HepG2 (cell line): ENCODE data around the gene NBL1. TPM values are rescaled to one million over a fixed set of nuclear protein-coding genes. Genes with fewer than 3 reads are reported as not detected.
A peak's percentile ranks its signal among the peaks of the same experiment; 100 is the strongest.

Source experiments
- ASH2L ChIP-seq: fragments of 300-600, 200-600 bp; sonication (generic); IDR thresholded peaks from 2 replicates; pipeline ENCODE4 v1.7.0; 2017; ENCODE audit warnings: low read depth, mild to moderate bottlenecking, moderate library complexity, mixed read lengths, low read length; ENCODE audit not compliant: insufficient read length
- NCOA1 ChIP-seq: sonication (generic); formaldehyde crosslinking; IDR thresholded peaks from 2 replicates; pipeline ENCODE4 v1.9.0; 2021; ENCODE audit warnings: missing genetic modification reagents
- ONECUT2 ChIP-seq: sonication (generic); formaldehyde crosslinking; IDR thresholded peaks from 2 replicates; pipeline ENCODE4 v1.4.0; 2020; ENCODE audit warnings: missing genetic modification reagents
- PITX1 ChIP-seq: sonication (generic); formaldehyde crosslinking; IDR thresholded peaks from 2 replicates; pipeline ENCODE4 v1.5.1; 2020; ENCODE audit warnings: mild to moderate bottlenecking, missing genetic modification reagents
- RORA ChIP-seq: sonication (generic); formaldehyde crosslinking; IDR thresholded peaks from 2 replicates; pipeline ENCODE4 v1.5.0; 2020; ENCODE audit warnings: mild to moderate bottlenecking, missing genetic modification reagents, moderate library complexity
- SMC3 ChIP-seq: IDR thresholded peaks from 2 replicates; pipeline ENCODE4 v1.6.1; 2011; ENCODE audit warnings: low read length, improper control_type of control experiment
- TEAD2 ChIP-seq: sonication (generic); formaldehyde crosslinking; IDR thresholded peaks from 2 replicates; pipeline ENCODE4 v1.9.0; 2021; ENCODE audit warnings: missing genetic modification reagents
- ZNF124 ChIP-seq: sonication (generic); formaldehyde crosslinking; IDR thresholded peaks from 2 replicates; pipeline ENCODE4 v1.4.0; 2020; ENCODE audit warnings: missing genetic modification reagents
- ZNF205 ChIP-seq: IDR thresholded peaks from 2 replicates; pipeline ENCODE4 v1.6.1; 2018; ENCODE audit warnings: missing biosample characterization, missing genetic modification reagents
- ZNF225 ChIP-seq: sonication (generic); formaldehyde crosslinking; IDR thresholded peaks from 2 replicates; pipeline ENCODE4 v1.4.0; 2020; ENCODE audit warnings: mild to moderate bottlenecking, missing genetic modification reagents
- ZNF337 ChIP-seq: sonication (generic); formaldehyde crosslinking; IDR thresholded peaks from 2 replicates; pipeline ENCODE4 v1.5.1; 2020; ENCODE audit warnings: missing genetic modification reagents, low read depth, mild to moderate bottlenecking, borderline replicate concordance
- ZNF441 ChIP-seq: sonication (generic); formaldehyde crosslinking; IDR thresholded peaks from 2 replicates; pipeline ENCODE4 v1.7.0; 2021; ENCODE audit warnings: missing genetic modification reagents, borderline replicate concordance
- ZNF556 ChIP-seq: sonication (generic); formaldehyde crosslinking; IDR thresholded peaks from 2 replicates; pipeline ENCODE4 v1.4.0; 2020; ENCODE audit warnings: mild to moderate bottlenecking, missing genetic modification reagents, borderline replicate concordance
- ZNF614 ChIP-seq: IDR thresholded peaks from 2 replicates; pipeline ENCODE4 v1.6.1; 2018; ENCODE audit warnings: missing biosample characterization, missing genetic modification reagents, inconsistent platforms, borderline replicate concordance
- ZNF768 ChIP-seq: sonication (generic); formaldehyde crosslinking; IDR thresholded peaks from 2 replicates; pipeline ENCODE4 v1.4.0; 2020; ENCODE audit warnings: missing genetic modification reagents
- ZZZ3 ChIP-seq: sonication (generic); formaldehyde crosslinking; IDR thresholded peaks from 2 replicates; pipeline ENCODE4 v1.4.0; 2020; ENCODE audit warnings: missing genetic modification reagents, mild to moderate bottlenecking, borderline replicate concordance
- polyA plus RNA-seq, 8 experiments: library from polyadenylated mRNA; depleted of rRNA in 3 of 8; stranded (reverse) in 7 of 8; unstranded in 1 of 8; fragments of >200 nt; fragmentation: Illumina TruSeq in 4 of 8; extraction: Trizol in 4 of 8; gene quantifications; 2 replicates each; pipeline versions ENCODE4 v1.2.1 to v1.2.3, GENCODE V29; 2011 to 2016; ENCODE audit warnings: low read depth in 4 of 8, missing spikeins in 1 of 8, mixed read lengths in 1 of 8; ENCODE audit not compliant: insufficient read depth in 1 of 8
- total RNA-seq, 5 experiments: library from RNA; depleted of rRNA; stranded (reverse); fragments of >200 nt; fragmentation: Illumina TruSeq; extraction: Trizol; gene quantifications; 2 replicates each; pipeline ENCODE4 v1.2.3, GENCODE V29; 2016; ENCODE audit warnings: low read depth in 1 of 5
- TF ChIP-seq, protein P1 (sequence below): sonication (generic); formaldehyde crosslinking; IDR thresholded peaks from 2 replicates; pipeline ENCODE4 v1.4.0; 2020; ENCODE audit warnings: missing genetic modification reagents
- TF ChIP-seq, protein P2 (sequence below): sonication (generic); formaldehyde crosslinking; IDR thresholded peaks from 2 replicates; pipeline ENCODE4 v1.5.0; 2020; ENCODE audit warnings: mild to moderate bottlenecking, missing genetic modification reagents, borderline replicate concordance
- TF ChIP-seq, protein P3 (sequence below): sonication (generic); formaldehyde crosslinking; IDR thresholded peaks from 2 replicates; pipeline ENCODE4 v1.5.0; 2020; ENCODE audit warnings: missing genetic modification reagents, mild to moderate bottlenecking, borderline replicate concordance

NBL1 gene
- total and polyA plus RNA-seq, 2 of the 13 experiments (the other 11 are each of a cell fraction or from before 2014, with no cell fraction given): 2.7 to 13.8 TPM

DNA sequence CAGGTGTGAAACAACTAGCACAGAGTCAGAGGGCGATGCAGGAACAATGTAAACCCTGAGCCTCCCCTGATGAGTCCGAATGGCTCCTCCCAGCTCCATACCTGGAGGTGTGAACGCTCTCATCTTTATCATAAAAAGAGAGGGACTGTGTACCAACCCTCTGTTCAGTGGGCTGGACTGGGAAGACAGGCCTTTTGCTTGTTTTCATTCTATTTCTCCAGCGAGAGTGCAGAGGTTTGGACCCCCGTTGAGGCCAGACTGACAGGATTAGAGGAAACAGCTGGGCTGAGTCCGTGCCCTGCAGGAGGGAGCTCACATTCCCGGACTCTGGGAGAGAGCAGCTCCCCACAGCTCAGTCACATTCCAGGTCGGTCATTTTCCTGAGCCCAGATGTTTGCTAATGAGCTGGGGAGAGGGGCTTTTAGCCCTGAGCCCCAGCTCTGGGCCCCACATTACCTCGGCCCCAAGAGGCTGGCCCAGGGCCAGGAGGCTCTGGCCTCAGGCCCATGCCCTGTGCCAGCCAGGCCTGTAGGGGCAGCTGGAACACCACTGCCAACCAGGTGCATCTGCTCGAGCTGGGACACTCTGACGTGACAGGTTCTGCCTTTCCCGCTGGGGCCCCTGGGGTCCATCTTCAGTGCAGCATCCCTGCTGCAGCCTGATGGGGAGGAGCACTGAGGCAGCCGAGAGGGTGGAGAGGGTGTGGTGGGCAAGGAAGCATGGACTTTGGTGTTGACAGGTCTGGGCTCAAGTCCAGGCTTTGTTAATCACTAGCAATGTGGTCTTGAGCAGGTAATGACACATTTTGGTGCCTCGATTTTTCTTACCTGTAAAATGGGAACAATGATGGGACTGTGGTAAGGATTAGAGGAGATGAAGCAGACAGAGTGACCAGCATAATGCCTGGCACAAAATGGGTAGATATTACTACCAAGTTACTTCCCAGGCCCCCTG lies 3.5 kb upstream of the NBL1 start (continued):
- TF ChIP-seq ZZZ3: no peak
- no peak for TF ChIP-seq RORA (CRISPR knock-in tag)
- peak; percentile 42; the same call in 1 of the 2 replicates for TF ChIP-seq ZNF225 (CRISPR knock-in tag)
- TF ChIP-seq ZNF768: peak; percentile 26; the same call in 1 of the 2 replicates
- 0 out of 2 replicates have a peak, but pooled peaks have one; percentile 46 for TF ChIP-seq PITX1 (CRISPR knock-in tag)
- TF ChIP-seq ZNF337: 0 out of 2 replicates have a peak, but pooled peaks have one; percentile 29
- 0 out of 2 replicates have a peak, but pooled peaks have one; percentile 25 for TF ChIP-seq ZNF556 (CRISPR knock-in tag)
- TF ChIP-seq ASH2L: no peak
- 0 out of 2 replicates have a peak, but pooled peaks have one; percentile 49 for TF ChIP-seq ZNF441
- TF ChIP-seq ONECUT2 (CRISPR knock-in tag): no peak
- TF ChIP-seq NCOA1 (CRISPR knock-in tag): no peak
- no peak for TF ChIP-seq ZNF205 (CRISPR knock-in tag)
- no peak for TF ChIP-seq TEAD2
- TF ChIP-seq, protein P1, sequence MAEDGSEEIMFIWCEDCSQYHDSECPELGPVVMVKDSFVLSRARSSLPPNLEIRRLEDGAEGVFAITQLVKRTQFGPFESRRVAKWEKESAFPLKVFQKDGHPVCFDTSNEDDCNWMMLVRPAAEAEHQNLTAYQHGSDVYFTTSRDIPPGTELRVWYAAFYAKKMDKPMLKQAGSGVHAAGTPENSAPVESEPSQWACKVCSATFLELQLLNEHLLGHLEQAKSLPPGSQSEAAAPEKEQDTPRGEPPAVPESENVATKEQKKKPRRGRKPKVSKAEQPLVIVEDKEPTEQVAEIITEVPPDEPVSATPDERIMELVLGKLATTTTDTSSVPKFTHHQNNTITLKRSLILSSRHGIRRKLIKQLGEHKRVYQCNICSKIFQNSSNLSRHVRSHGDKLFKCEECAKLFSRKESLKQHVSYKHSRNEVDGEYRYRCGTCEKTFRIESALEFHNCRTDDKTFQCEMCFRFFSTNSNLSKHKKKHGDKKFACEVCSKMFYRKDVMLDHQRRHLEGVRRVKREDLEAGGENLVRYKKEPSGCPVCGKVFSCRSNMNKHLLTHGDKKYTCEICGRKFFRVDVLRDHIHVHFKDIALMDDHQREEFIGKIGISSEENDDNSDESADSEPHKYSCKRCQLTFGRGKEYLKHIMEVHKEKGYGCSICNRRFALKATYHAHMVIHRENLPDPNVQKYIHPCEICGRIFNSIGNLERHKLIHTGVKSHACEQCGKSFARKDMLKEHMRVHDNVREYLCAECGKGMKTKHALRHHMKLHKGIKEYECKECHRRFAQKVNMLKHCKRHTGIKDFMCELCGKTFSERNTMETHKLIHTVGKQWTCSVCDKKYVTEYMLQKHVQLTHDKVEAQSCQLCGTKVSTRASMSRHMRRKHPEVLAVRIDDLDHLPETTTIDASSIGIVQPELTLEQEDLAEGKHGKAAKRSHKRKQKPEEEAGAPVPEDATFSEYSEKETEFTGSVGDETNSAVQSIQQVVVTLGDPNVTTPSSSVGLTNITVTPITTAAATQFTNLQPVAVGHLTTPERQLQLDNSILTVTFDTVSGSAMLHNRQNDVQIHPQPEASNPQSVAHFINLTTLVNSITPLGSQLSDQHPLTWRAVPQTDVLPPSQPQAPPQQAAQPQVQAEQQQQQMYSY (CRISPR knock-in tag): peak; percentile 59; the same call in 1 of the 2 replicates
- TF ChIP-seq, protein P2, sequence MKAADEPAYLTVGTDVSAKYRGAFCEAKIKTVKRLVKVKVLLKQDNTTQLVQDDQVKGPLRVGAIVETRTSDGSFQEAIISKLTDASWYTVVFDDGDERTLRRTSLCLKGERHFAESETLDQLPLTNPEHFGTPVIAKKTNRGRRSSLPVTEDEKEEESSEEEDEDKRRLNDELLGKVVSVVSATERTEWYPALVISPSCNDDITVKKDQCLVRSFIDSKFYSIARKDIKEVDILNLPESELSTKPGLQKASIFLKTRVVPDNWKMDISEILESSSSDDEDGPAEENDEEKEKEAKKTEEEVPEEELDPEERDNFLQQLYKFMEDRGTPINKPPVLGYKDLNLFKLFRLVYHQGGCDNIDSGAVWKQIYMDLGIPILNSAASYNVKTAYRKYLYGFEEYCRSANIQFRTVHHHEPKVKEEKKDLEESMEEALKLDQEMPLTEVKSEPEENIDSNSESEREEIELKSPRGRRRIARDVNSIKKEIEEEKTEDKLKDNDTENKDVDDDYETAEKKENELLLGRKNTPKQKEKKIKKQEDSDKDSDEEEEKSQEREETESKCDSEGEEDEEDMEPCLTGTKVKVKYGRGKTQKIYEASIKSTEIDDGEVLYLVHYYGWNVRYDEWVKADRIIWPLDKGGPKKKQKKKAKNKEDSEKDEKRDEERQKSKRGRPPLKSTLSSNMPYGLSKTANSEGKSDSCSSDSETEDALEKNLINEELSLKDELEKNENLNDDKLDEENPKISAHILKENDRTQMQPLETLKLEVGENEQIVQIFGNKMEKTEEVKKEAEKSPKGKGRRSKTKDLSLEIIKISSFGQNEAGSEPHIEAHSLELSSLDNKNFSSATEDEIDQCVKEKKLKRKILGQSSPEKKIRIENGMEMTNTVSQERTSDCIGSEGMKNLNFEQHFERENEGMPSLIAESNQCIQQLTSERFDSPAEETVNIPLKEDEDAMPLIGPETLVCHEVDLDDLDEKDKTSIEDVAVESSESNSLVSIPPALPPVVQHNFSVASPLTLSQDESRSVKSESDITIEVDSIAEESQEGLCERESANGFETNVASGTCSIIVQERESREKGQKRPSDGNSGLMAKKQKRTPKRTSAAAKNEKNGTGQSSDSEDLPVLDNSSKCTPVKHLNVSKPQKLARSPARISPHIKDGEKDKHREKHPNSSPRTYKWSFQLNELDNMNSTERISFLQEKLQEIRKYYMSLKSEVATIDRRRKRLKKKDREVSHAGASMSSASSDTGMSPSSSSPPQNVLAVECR: peak; percentile 23; the same call in 1 of the 2 replicates
- TF ChIP-seq, protein P3, sequence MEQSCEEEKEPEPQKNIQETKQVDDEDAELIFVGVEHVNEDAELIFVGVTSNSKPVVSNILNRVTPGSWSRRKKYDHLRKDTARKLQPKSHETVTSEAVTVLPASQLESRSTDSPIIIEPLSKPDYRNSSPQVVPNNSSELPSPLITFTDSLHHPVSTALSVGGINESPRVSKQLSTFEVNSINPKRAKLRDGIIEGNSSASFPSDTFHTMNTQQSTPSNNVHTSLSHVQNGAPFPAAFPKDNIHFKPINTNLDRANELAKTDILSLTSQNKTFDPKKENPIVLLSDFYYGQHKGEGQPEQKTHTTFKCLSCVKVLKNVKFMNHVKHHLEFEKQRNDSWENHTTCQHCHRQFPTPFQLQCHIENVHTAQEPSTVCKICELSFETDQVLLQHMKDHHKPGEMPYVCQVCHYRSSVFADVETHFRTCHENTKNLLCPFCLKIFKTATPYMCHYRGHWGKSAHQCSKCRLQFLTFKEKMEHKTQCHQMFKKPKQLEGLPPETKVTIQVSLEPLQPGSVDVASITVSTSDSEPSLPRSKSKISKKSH (CRISPR knock-in tag): 0 out of 2 replicates have a peak, but pooled peaks have one; percentile 20
- 0 out of 2 replicates have a peak, but pooled peaks have one; percentile 15 for TF ChIP-seq ZNF124 (CRISPR knock-in tag)
- no peak for TF ChIP-seq SMC3
- peak; percentile 45; the same call in 1 of the 2 replicates for TF ChIP-seq ZNF614 (CRISPR knock-in tag)
